ENCODE measurements around the gene SUPT5H.

DNA sequence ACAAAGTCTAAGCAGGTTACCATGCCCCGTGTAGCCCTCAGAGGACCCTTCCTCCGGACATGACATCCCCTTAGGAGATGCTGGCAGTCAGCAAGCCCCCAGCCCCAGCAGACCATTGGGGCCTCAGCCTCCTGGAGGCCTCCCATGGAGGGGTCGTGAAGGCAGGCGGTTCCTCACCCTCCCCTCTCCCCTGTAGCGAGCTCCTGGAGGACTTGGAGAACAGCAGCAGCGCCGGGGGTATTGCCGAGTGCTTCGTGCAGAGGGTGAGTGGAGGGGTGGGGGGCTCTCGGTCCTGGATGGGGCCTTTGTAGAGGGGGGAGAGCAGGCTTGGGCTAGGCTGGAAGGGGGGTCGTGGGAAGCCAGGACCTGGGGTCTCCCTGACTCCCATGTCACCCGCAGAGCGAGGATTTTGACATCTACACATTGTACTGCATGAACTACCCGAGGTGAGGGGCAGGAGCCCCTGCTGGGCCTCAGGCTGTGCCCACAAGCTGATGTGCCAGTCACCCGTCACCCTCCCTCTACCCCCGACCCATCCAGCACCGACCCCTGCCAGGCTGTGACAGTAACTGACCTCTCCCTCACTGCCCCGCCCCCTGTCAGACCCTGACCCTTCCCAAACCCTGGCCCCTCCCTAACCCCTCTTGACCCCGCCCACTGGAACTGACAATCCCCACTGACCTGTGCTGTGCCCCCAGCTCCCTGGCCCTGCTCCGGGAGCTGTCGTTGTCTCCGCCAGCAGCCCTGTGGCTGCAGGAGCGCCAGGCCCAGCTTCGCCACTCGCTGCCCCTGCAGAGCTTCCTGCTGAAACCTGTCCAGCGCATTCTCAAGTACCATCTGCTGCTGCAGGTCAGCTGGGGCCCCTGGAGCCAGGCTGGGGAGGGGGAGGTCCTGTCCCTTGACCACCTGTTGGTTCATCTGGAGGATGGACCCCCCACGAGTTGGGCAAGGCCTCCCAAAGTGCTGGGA is 28.9 kb upstream of the SUPT5H start:
- no peak for TF ChIP-seq EZH2 (IDR thresholded peaks at IDR 0.05)
- TF ChIP-seq, protein P1, sequence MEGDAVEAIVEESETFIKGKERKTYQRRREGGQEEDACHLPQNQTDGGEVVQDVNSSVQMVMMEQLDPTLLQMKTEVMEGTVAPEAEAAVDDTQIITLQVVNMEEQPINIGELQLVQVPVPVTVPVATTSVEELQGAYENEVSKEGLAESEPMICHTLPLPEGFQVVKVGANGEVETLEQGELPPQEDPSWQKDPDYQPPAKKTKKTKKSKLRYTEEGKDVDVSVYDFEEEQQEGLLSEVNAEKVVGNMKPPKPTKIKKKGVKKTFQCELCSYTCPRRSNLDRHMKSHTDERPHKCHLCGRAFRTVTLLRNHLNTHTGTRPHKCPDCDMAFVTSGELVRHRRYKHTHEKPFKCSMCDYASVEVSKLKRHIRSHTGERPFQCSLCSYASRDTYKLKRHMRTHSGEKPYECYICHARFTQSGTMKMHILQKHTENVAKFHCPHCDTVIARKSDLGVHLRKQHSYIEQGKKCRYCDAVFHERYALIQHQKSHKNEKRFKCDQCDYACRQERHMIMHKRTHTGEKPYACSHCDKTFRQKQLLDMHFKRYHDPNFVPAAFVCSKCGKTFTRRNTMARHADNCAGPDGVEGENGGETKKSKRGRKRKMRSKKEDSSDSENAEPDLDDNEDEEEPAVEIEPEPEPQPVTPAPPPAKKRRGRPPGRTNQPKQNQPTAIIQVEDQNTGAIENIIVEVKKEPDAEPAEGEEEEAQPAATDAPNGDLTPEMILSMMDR (IDR thresholded peaks at IDR 0.05): no peak

All from neural progenitor cell (in vitro differentiated cells).